ENCODE results near the gene CAGE1.
A peak's percentile ranks its signal among the peaks of the same experiment; 100 is the strongest.

Gene CAGE1

DNA sequence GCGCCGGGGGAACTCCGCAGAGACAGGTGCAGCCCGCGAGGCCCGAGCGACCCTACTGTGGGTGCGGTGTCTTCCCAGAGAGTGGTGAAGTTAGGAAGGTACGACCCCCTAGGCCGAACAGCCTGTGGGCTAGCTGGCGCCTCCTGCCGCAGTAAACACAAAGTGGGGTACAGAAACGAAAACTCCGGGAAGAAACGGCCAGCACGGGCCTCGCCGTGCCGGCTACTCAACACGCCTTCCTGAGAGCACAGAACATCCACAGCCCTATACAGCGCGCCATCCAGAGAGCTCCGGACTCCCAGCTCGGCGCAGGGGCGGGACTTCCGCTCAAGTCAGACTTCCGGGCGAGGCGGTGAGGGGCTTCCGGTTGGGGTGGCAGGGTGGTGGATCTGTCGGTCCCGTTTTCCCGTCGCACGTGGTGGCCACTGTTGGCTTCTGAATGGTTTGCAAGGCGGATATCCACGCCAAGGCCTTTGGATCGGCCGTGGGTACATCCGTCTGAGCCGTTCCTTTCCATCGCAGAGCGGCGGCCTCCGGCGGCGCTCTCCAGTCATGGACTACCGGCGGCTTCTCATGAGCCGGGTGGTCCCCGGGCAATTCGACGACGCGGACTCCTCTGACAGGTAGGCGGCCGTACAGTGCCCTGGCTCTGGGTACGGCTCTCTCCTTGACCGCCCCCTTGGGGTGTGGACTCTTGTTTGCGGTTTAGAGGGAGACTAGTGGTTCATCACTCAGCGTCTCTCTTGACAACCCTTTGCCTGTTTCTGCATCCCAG, at the start of gene CAGE1, which contains the start of gene RIOK1:
TSS of gene CAGE1 (minus strand) at position 292 of the 775 bp plus-strand sequence. CDS start 2,569 bp downstream, outside the sequence.
TSS of gene RIOK1 (plus strand) at position 358 of the 775 bp plus-strand sequence. CDS start at position 553, 195 bp downstream.
- peak; percentile 88 to 97 for DNase-seq

DNA sequence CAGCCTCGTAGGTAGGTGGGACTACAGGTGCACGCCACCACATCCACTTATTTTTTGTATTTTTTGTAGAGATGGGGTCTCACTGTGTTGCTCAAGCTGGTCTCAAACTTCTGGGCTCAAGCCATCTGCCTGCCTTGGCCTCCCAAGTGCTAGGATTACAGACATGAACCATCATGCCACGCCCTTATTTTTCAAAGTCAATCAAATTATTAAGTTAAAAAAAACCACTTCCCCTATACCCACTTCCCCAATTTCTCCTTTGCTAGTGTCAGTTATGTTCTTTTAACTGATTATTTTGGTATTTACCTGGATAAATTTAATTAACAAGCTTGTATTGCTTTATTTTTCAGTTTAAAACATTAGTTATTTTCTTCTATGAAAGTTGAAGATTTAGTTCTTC, 49.7 kb upstream of the CAGE1 start:
- no peak for DNase-seq

DNA sequence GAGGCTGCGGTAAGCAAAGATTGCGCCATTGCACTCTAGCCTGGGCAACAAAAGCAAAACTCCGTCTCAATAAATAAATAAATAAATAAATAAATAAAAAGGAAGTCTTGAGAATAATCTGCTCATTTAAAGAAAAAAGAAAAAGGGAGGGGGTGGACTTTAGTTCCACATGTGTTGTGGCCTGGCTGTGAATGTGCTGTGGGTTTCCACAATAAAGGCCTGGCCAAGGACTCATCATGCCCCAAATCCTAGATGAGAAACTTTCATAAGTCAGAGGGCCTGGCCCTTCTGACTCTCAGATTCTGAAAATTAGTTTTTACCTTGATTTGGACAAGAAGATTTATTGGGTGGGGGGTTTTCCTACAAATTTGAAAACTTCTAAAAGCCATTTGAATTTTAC, 48.5 kb upstream of the CAGE1 start:
- no peak for DNase-seq

DNA sequence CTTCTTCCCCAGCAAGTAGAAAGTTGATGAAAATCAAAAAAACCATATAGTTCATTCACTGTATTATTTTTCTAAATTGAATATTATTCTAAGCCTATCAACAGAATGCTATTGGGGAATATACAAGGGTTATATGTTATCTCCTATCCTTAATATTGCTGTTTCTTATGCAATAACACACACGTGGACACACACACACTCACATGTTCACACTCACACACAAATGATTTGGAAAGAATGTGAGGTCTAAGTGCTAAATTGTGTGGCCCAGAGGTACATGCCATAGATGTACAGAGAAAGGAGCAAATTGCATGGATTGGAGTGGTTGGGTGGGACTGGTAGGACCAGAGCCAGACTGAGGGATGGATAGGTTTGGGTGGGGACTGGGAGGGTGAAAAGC, 45.1 kb upstream of the CAGE1 start:
- no peak for DNase-seq

DNA sequence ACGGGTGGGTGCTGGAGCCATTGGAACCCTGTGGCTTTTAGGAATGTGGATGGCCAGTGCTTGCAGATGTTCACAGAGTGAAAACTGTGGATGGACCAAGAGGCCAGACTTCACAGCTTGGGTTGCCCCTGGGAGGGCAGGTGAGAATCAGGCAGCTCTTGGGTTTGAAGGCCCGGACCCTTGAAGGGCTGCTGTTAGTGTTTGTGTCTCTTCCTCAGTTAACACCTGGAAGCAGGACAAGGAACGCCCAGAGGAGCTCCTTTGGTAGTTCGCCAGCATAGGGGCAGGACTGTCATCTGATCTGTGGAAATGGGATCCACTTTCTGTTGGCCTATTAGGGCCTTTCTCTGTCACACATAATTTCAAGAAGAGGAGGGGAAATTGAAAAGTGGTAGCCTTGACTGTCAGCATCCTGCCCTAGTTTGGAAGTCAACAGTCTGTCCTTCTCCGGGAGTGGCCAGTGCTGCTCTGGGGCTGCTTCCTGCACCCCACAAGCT, 43.6 kb upstream of the CAGE1 start:
- DNase-seq: no peak

DNA sequence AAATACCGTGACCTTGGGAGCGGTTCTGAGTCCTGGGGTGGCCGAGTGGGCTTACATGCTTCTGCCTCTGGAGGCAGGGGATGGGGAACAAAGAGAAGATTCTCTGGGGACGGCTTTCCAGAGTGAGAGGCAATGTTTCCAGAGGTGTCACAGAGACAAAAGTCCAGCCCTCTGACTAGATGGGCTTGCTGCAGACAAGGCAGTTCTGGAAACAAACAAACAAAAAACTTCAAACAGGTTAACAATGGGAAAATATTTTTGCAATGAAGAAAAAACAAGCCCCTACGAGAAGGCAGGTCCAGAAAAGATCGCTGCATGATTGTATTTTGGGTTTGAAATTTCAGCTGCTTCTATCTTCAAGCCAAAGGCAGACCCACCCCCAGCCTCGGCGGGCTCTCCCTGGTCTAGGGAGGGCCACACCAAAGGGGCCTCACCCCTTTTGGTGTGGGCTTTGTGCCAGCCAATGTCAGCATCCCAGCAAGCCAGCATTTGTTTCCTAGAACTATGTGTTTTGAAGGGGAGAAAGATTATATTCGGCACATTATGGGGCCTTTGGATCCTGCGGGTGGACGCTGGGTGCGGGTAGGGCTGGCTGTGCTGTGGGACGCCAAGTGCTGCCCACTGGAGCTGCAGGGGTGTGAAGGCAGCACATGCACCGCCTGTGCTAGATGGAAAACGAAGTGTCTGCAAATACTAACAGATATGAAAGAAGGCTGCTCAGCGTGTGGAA, 43.0 kb upstream of the CAGE1 start:
- DNase-seq: no peak

DNA sequence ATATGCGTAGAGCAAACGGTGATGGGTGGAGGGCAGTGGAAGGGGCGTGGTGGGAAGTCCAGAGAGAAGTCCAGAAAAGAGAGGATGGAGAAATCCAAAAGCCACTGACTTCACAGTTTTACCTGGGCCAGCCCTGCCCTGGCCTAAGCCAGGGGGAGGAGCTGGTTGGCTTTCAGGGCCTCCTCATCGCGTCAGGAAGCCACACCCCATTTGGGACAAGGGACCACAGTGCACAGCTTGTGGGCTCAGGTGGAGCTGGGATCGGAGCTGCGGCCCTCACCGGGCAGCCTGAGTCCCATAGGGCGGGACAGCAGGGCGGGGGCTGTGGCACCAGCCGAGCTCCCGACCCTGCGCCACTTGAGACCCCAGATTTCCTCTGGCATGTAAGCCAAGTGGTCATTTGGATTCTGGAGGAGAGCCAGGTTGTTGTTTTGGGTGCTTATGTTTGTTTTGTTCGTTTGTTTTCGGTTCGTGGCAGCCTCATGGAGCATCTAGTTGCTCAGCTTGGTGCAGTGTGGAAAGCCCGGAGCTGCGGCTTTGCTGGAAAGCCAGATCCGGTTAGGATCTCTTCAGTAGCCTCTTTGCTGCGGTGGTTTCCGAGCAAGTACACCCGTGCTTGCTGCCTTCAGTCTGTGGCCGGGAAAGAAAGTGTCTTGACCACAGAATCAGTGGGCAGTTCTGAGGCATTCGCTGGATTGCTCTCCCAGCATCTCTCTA, 42.3 kb upstream of the CAGE1 start:
- no peak for DNase-seq

DNA sequence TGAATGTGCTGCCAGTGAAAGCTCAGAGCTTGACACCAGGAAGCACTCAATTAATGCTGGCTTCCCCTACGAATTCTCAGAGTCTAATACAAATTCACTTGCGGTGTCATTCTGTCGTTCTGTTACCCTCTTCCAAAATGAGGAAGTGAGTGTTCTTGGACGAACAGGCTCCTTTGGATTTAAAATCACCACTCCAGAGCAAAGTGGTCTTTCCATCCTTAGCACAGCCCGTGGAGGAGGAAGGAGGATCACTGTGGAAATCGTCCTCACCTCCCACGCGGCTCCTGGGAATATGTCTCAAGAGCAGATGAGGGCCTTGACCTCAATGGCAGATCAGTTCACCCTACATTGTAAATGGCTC, 41.8 kb upstream of the CAGE1 start:
- no peak for DNase-seq

DNA sequence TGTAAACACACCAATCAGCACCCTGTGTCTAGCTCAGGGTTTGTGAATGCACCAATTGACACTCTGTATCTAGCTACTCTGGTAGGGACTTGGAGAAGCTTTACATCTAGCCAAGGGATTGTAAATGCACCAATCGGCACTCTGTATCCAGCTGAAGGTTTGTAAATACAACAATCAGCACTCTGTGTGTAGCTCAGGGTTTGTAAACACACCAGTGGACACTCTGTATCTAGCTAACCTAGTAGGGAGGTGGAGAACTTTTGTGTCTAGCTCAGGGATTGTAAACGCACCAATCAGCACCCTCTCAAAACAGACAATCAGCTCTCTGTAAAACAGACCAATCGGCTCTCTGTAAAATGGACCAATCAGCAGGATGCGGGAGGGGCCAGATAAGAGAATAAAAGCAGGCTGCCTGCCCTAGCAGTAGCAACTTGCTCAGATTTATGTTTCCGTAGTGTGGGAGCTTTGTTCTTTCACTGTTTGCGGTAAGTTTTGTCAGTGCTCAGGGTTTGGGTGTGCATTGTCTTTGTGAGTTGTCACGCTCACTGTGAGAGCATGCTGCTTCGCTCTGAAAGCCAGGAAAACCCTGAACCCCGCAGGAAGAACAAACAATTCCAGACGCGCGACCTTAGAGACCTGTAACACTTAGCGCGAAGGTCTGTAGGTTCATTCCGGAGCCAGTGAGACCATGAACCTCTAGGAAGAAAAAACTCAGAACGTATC, 37.1 kb upstream of the CAGE1 start:
- DNase-seq: no peak

DNA sequence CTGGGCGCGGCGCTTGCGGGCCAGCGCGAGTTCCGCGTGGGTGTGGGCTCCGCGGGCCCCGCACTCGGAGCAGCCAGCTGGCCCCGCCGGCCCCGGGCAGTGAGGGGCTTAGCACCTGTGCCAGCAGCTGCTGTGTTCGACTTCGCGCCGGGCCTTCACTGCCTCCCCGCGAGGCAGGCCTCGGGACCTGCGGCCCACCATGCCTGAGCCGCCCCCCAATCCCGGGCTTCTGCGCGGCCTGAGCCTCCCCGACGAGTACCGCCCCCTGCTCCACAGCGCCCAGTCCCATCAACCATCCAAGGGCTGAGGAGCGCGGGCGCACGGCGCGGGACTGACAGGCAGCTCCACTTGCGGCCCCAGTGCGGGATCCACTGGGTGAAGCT, 36.3 kb upstream of the CAGE1 start:
- no peak for DNase-seq

DNA sequence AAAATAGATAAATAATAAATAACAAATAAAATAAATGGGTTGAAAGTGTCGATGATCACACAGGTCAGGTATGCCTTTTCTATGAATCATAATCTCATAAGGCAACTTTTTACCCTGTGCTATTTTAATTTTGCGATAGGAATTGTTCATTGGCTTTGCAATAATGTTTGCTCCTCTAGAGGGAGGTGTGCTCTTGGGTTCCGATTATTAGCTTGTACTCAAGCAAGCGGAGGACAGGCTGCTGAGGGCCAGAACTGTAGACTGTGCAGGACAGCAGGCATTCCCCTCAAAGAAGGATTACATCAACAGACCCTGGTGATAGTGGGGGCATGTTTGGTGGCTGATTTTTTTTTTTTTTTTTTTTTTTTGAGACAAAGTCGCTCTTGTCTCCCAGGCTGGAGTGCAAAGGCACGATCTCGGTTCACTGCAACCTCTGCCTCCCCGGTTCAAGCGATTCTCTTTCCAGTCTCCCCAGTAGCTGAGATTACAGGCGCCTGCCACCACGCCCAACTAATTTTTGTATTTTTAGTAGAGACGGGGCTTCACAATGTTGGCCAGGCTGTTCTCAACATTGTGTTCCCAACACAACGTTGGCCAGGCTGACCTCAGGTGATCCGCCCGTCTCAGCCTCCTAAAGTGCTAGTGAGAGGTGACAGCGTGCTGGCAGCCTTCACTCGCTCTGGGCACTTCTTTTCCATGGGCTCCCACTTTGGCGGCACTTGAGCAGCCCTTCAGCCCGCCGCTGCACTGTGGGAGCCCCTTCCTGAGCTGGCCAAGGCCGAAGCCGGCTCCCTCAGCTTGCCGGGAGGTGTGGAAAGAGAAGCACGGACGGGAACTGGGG, 35.6 kb upstream of the CAGE1 start:
- no peak for DNase-seq

DNA sequence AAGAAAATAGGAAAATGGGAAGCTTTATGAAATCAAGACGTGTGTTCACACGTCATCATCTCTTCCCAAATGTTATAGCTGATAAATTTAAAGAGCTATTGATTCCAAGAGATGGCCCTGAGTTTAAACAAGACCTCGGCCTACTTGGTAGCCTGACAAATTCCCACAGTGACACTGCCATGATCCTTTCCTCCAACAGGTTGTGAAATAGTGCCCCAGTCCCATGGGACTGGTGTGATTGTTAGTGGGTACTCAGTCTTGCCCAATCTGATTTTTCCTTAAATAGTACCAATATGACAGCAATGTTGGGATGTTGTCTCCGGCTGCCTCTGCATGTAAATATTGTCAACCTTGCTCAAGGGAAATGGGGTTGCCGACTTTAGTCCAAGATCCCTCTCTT, 34.5 kb upstream of the CAGE1 start:
- DNase-seq: no peak

DNA sequence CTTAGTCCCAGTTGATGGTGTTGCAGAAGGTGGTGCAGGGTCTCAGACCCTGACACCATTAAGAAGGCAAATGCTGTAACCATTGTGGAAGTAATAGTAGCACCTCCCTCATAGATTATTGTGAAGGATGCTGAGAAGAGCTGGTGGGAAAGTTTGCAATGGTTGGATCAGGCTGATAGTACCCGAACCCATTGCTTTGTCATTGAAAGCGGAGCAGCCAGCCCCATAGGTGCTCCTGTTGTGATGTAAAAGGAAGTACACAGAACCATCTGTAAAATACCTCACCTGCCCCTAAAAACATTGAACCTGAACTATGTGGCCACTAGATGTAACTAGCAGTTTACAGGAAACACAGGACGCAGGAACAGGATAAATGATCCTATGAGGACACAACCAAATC, 31.5 kb upstream of the CAGE1 start:
- no peak for DNase-seq

DNA sequence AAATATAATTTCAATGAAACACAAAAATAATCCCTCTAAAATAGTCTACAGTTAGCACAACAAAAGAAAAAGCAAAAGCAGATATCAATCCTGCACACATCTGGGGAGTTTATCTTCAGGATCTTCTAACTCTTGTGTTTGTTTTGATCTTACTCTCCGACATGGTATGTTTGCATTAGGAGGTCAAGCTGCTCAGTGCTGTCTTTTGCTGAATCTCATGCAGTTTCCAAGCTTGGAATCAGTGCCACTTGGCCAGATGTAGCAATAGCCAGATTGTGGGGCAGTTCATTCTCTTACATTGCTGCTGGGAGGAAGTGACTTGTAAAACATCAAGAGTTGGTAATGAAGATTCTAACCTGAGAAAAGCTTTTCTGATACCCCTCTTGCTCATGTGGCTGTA, 29.5 kb upstream of the CAGE1 start:
- no peak for DNase-seq

DNA sequence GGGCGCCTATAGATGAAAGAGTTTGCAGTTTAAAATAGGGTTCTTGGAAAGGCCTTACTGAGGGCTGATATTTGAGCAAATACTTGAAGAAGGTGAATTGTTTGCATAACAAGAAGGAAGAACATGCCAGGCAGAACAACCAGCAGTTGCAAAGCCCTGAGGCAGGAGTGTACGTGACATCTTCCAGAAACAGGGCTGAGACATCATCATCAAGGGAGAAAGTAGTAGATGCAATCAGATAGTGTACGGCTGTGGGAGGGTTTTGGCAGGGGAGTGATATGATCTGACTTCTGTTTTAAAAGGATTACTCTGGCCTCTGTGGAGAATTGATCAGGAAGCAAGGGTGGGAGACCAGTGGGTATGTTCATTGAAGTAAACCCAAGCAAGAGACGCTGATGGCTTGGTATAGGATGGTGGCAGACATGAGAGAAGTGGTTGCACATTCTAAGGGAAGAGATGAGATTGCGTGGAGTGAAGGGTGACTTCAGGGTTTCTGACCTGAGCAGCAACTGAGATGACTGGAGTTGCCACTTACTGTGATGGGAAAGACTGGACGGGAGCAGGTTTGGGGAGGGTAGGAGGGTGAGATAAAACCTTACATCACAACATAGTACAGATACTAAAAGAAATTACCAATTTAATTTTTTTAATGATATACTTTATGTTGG, 28.8 kb upstream of the CAGE1 start:
- no peak for DNase-seq

DNA sequence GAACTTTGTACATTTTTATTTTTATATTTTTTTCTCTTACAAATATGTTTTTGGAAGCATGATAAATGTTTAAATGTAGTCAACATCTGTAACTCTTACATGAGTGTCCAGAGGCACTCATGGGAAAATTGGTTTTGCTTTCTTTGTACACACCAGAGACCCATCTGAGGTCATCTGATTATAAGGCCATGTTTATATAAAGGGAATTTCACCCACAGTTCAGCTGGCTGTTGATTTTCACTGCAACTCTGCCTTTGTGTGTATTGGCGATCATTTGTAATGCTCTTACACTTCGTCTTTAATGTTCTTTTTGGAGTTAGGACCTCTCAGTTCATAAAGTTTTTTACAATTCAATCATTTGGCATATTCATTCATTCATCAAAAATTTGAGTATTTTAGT, 28.1 kb upstream of the CAGE1 start:
- DNase-seq: no peak

DNA sequence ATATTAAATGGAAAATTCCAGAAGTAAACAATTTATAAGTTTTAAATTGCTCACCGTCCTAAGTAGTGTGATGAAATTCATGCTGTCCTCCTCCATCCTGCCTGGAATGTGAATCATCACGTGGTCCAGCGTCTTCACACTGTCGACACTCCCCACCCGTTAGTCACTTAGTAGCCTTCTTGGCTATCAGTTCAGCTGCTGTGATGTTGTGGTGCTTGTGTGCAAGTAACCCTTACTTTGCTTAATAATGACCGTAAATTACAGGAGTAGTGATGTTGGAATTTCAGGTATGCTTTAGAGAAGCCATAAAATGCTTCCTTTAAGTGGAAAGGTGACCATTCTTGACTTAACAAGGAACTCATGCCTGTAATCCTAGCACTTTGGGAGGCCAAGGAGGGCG, 25.3 kb upstream of the CAGE1 start:
- DNase-seq: no peak

DNA sequence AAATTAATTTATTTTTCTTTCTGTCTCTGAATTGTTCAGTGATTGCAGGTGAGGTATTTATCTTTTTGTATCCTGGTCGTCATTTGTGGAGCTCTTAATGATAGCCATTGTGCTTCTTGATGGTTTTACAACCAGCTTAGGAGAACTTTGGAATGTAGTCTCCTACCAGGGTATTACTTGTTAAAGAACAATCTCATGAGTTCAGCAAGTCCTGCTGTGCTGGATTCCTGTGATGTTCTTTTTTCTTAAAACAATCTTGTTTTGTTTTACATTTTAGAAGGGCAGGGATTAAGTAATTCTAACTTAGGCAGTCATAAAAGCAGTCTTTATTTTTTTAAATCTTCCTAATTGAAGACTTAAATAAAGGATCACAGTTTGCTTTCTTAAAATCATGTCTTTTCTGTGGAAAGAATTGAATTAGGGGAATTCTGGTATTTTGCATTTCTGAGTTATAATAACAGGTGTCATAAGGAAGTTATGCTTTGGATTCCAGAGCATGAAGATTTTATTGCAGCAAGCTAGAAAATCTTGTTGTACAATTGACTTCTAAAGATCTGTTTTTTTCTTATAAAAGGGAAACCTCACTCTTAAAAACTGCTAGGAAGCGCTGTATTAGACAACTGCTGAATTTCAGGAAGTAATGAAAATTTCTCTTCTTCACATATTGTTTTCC, 23.7 kb upstream of the CAGE1 start:
- DNase-seq: no peak

DNA sequence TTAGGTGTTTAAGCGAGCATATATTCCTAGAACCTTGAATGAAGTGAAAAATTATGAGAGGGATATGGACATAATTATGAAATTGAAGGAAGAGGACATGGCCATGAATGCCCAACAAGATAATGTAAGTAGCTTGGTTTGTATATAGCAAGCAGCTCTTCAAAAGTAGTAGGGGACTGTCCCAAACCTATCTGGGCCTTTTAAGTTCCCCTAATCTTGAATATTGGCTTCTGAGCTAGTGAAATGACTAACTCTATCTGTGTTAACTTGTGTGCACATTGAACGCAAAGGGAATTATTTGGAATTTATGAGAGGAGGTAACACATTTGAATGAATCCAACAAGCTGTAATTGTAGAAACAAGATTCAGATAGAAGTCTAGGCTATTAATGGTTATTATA, 21.8 kb upstream of the CAGE1 start:
- no peak for DNase-seq

DNA sequence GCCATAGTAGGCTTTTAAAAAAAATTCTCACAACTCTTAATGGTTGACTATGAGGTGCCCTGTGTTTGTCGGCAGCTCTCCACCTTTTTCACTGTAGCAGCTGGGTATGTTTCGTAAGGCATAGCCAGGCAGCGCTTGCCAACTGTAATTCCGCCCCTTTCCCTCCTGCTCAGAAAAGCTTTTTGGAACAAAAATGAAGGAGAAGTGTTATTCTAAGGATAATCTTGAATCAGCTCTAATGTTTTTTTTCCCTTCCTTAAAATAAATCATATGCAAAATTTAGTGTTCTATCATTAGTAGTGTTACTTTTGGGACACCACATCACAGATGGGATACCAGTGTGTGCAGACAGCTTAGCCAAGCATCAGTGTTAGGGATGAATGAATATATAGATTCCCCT, 21.3 kb upstream of the CAGE1 start:
- no peak for DNase-seq

DNA sequence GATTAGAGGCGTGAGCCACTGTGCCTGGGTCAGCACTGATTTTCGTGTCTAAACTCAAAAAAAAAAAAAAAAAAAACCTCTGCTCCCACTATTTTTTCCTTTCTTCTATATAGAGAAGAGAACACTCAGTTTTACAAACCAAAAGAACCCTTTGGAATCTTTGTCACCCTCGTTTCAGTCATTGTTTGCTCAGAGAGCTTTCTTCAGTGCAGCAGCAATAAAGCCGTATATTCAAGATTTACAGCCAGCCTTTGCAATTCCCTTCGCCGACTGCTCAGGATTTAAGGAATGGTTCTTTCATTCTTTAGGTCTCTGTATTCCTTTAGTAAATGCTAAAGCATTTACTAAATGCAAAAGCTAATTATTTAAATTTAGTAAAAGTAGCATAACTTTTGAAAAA, 20.2 kb upstream of the CAGE1 start:
- DNase-seq: no peak

Measured in NCI-H187 (cell line).